ENCODE measurements around the gene DPYSL5. TPM values are rescaled to one million over a fixed set of nuclear protein-coding genes. Genes with fewer than 3 reads are reported as not detected.

The DPYSL5 gene
- total RNA-seq, 2 donors from 2014 or later = 0.24 to 0.35 TPM

GRCh38 chr2:26852405-26853306 lies 4.7 kb downstream of the DPYSL5 start:
- H3K36me3 ChIP-seq = no peaks in the 10 kb centered on the region
- TF ChIP-seq CTCF (IDR thresholded peaks at IDR 0.05) = no peak
- peaks cover 53% of the 10 kb centered on the region for H3K27me3 ChIP-seq
- no peak overlapping the region for H3K27ac ChIP-seq
- peaks cover 9% of the 10 kb centered on the region for H3K4me1 ChIP-seq
- no peak overlapping the region for H3K4me3 ChIP-seq
- no peak overlapping the region for H3K9ac ChIP-seq (ENCODE audit: low read depth in 2 of 2, low read length in 2 of 2)
- no peak for DNase-seq
- H3K9me3 ChIP-seq = no peaks in the 10 kb centered on the region
- intact Hi-C loops (cut with DNase I) = no loop called here

- Histone ChIP-seq H3K9me3 (no peaks in the 10 kb centered on the region), H3K4me1 (peaks cover 9% of the 10 kb centered on the region), H3K27ac (no peak overlapping the region), H3K36me3 (no peaks in the 10 kb centered on the region), H3K27me3 (peaks cover 42% of the 10 kb centered on the region), H3K9ac (ENCODE audit: low read depth in 2 of 2, low read length in 2 of 2) (no peak overlapping the region), H3K4me3 (no peak overlapping the region)
- TF ChIP-seq CTCF (IDR thresholded peaks at IDR 0.05) = no peak
- intact Hi-C loops (cut with DNase I) = no loop called here
- DNase-seq = no peak
Observed at GRCh38 chr2:26853751-26854150, 5.8 kb downstream of the DPYSL5 start.

- no peak for TF ChIP-seq CTCF (IDR thresholded peaks at IDR 0.05)
- no peaks in the 10 kb centered on the region for H3K36me3 ChIP-seq
- peaks cover 5% of the 10 kb centered on the region for H3K4me1 ChIP-seq
- H3K9me3 ChIP-seq = no peaks in the 10 kb centered on the region
- no peak overlapping the region for H3K9ac ChIP-seq (ENCODE audit: low read depth in 2 of 2, low read length in 2 of 2)
- H3K27ac ChIP-seq = no peak overlapping the region
- no peak overlapping the region for H3K4me3 ChIP-seq
- DNase-seq = no peak
- H3K27me3 ChIP-seq = peaks cover 36% of the 10 kb centered on the region
- intact Hi-C loops (cut with DNase I) = no loop called here
Observed at GRCh38 chr2:26854283-26854827, 6.4 kb downstream of the DPYSL5 start.

- H3K27me3 ChIP-seq = peaks cover 25% of the 10 kb centered on the region
- H3K27ac ChIP-seq = no peak overlapping the region
- TF ChIP-seq CTCF (IDR thresholded peaks at IDR 0.05) = no peak
- H3K36me3 ChIP-seq = no peaks in the 10 kb centered on the region
- no peak overlapping the region for H3K9ac ChIP-seq (ENCODE audit: low read depth in 2 of 2, low read length in 2 of 2)
- H3K4me1 ChIP-seq = no peaks in the 10 kb centered on the region
- no peak for DNase-seq
- intact Hi-C loops (cut with DNase I) = no loop called here
- no peaks in the 10 kb centered on the region for H3K9me3 ChIP-seq
- H3K4me3 ChIP-seq = no peak overlapping the region
Observed at GRCh38 chr2:26855466-26855865, 7.5 kb downstream of the DPYSL5 start.

GRCh38 chr2:26859622-26860021 lies 11.7 kb downstream of the DPYSL5 start:
- TF ChIP-seq CTCF (IDR thresholded peaks at IDR 0.05) = no peak
- H3K4me1 ChIP-seq = no peaks in the 10 kb centered on the region
- H3K4me3 ChIP-seq = no peak overlapping the region
- no peak for DNase-seq
- no peak overlapping the region for H3K27ac ChIP-seq
- intact Hi-C loops (cut with DNase I) = no loop called here
- H3K9me3 ChIP-seq = no peaks in the 10 kb centered on the region
- H3K36me3 ChIP-seq = no peaks in the 10 kb centered on the region
- H3K9ac ChIP-seq (ENCODE audit: low read depth in 2 of 2, low read length in 2 of 2) = no peak overlapping the region
- H3K27me3 ChIP-seq = peaks cover 7% of the 10 kb centered on the region

Data from colonic mucosa (tissue), 4 donors.